HepG2 (cell line): ENCODE measurements around the gene SEPTIN10. TPM values are rescaled to one million over a fixed set of nuclear protein-coding genes. Genes with fewer than 3 reads are reported as not detected.

Experiments used
- ARID2 ChIP-seq: sonication (generic); formaldehyde crosslinking; IDR thresholded peaks from 2 replicates; pipeline ENCODE4 v1.8.1; 2022; ENCODE audit warnings: mild to moderate bottlenecking, missing genetic modification reagents, borderline replicate concordance
- ATF1 ChIP-seq: IDR thresholded peaks from 2 replicates; pipeline ENCODE4 v1.6.1; 2016; ENCODE audit warnings: mild to moderate bottlenecking, control low read depth
- BORCS8-MEF2B ChIP-seq: sonication (generic); formaldehyde crosslinking; IDR thresholded peaks from 2 replicates; pipeline ENCODE4 v1.8.0; 2022; ENCODE audit warnings: mild to moderate bottlenecking, missing genetic modification reagents
- ETV5 ChIP-seq: IDR thresholded peaks from 2 replicates; pipeline ENCODE4 v1.6.1; 2018; ENCODE audit warnings: missing biosample characterization, missing genetic modification reagents, inconsistent platforms, borderline replicate concordance
- HMG20A ChIP-seq: IDR thresholded peaks from 2 replicates; pipeline ENCODE4 v1.6.1; 2016; ENCODE audit warnings: borderline replicate concordance
- ISL2 ChIP-seq: sonication (generic); formaldehyde crosslinking; IDR thresholded peaks from 2 replicates; pipeline ENCODE4 v1.5.0; 2020; ENCODE audit warnings: missing genetic modification reagents
- MXD4 ChIP-seq: IDR thresholded peaks from 2 replicates; pipeline ENCODE4 v1.6.1; 2016; ENCODE audit warnings: mild to moderate bottlenecking, missing biosample characterization, missing genetic modification reagents
- PHF8 ChIP-seq: sonication (generic); formaldehyde crosslinking; IDR thresholded peaks from 2 replicates; pipeline ENCODE4 v1.5.0; 2020; ENCODE audit warnings: missing genetic modification reagents
- RBFOX2 ChIP-seq: fragments of 200-400 bp; formaldehyde crosslinking; IDR thresholded peaks from 2 replicates; pipeline ENCODE4 v1.6.1; 2017; ENCODE audit warnings: low read depth, mild to moderate bottlenecking, low read length
- RFXAP ChIP-seq: sonication (generic); formaldehyde crosslinking; IDR thresholded peaks from 2 replicates; pipeline ENCODE4 v1.4.0; 2020; ENCODE audit warnings: missing genetic modification reagents, borderline replicate concordance
- SIN3A ChIP-seq: IDR thresholded peaks from 2 replicates; pipeline ENCODE4 v1.6.1; 2011; ENCODE audit warnings: low read depth, mild to moderate bottlenecking, control low read depth, low read length, borderline replicate concordance
- SP140L ChIP-seq: sonication (generic); formaldehyde crosslinking; IDR thresholded peaks from 2 replicates; pipeline ENCODE4 v1.4.0; 2020; ENCODE audit warnings: missing genetic modification reagents, borderline replicate concordance
- TAF15 ChIP-seq: fragments of 200-400 bp; formaldehyde crosslinking; IDR thresholded peaks from one replicate; pipeline ENCODE4 v1.6.1; 2018; ENCODE audit warnings: mild to moderate bottlenecking, low read depth, low read length; ENCODE audit not compliant: poor library complexity, severe bottlenecking
- TOPORS ChIP-seq: sonication (generic); formaldehyde crosslinking; IDR thresholded peaks from 2 replicates; pipeline ENCODE4 v1.8.0; 2023; ENCODE audit warnings: mild to moderate bottlenecking, missing genetic modification reagents
- U2AF1 ChIP-seq: fragments of 200-400 bp; formaldehyde crosslinking; optimal IDR thresholded peaks from 2 replicates; pipeline ENCODE3; 2017; ENCODE audit warnings: mild to moderate bottlenecking, low read depth, low read length
- ZBTB21 ChIP-seq: sonication (generic); formaldehyde crosslinking; IDR thresholded peaks from 2 replicates; pipeline ENCODE4 v1.4.0; 2020; ENCODE audit warnings: missing genetic modification reagents
- ZNF3 ChIP-seq: IDR thresholded peaks from 2 replicates; pipeline ENCODE4 v1.7.0; 2017; ENCODE audit warnings: inconsistent platforms
- ZNF549 ChIP-seq: sonication (generic); formaldehyde crosslinking; IDR thresholded peaks from 2 replicates; pipeline ENCODE4 v1.5.0; 2020; ENCODE audit warnings: missing genetic modification reagents
- ZNF672 ChIP-seq: sonication (generic); formaldehyde crosslinking; IDR thresholded peaks from 2 replicates; pipeline ENCODE4 v1.8.1; 2022; ENCODE audit warnings: missing genetic modification reagents
- ZSCAN22 ChIP-seq: sonication (generic); formaldehyde crosslinking; IDR thresholded peaks from 2 replicates; pipeline ENCODE4 v1.4.0; 2020; ENCODE audit warnings: mild to moderate bottlenecking, missing genetic modification reagents
- polyA plus RNA-seq, 8 experiments: library from polyadenylated mRNA; depleted of rRNA in 3 of 8; stranded (reverse) in 7 of 8; unstranded in 1 of 8; fragments of >200 nt; fragmentation: Illumina TruSeq in 4 of 8; extraction: Trizol in 4 of 8; gene quantifications; 2 replicates each; pipeline versions ENCODE4 v1.2.1 to v1.2.3, GENCODE V29; 2011 to 2016; ENCODE audit warnings: low read depth in 4 of 8, missing spikeins in 1 of 8, mixed read lengths in 1 of 8; ENCODE audit not compliant: insufficient read depth in 1 of 8
- total RNA-seq, 5 experiments: library from RNA; depleted of rRNA; stranded (reverse); fragments of >200 nt; fragmentation: Illumina TruSeq; extraction: Trizol; gene quantifications; 2 replicates each; pipeline ENCODE4 v1.2.3, GENCODE V29; 2016; ENCODE audit warnings: low read depth in 1 of 5
- TF ChIP-seq, protein P1 (sequence below): sonication (generic); formaldehyde crosslinking; IDR thresholded peaks from 2 replicates; pipeline ENCODE4 v1.4.0; 2020; ENCODE audit warnings: missing genetic modification reagents
- TF ChIP-seq, protein P2 (sequence below): sonication (generic); formaldehyde crosslinking; conservative IDR thresholded peaks from 2 replicates; pipeline ENCODE4 v1.4.0; 2020; ENCODE audit warnings: mild to moderate bottlenecking, missing genetic modification reagents, moderate library complexity
- TF ChIP-seq, protein P3 (sequence below): sonication (generic); formaldehyde crosslinking; IDR thresholded peaks from 2 replicates; pipeline ENCODE4 v1.4.0; 2020; ENCODE audit warnings: mild to moderate bottlenecking, low read depth, missing genetic modification reagents
- TF ChIP-seq, protein P4 (sequence below): sonication (generic); formaldehyde crosslinking; conservative IDR thresholded peaks from 2 replicates; pipeline ENCODE4 v1.8.0; 2022; ENCODE audit warnings: low read depth, missing genetic modification reagents

The SEPTIN10 gene
- total and polyA plus RNA-seq, 2 of the 13 experiments (the other 11 are each of a cell fraction or from before 2014, with no cell fraction given), result 45.8 to 67.5 TPM

DNA sequence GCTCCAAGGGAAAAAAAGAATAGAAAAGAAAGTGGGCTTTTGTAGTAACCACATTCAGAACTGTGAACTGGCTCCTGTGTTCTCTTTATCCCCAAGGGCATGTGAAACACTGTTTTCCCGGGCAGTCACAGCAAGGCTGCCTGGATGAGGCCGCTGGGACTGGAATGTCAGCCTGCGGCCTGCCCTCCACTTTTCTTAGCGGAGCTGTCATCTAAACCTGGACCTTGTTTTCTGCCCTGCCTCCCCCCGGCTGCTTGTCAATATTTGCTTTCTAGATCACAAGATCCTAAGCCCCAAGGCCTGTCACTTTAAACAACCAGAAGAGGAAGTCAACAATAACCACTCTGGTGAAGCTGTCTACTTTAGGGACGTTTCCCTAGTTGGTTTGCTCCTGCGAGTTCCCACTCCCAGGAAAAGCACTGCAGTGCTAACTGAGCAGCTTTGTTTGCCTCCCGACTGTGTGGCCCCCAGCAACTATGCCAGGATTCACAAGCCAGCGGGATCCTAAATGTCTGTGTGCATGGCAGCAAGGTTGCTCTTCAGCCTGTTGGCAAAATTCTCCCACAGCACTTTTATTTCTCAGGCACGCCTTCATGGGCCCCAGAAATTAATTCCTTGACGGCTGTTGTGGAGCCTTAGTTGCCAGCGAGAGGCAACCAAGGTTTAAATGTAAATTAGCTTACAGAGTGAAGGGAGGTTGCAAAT is 31.0 kb upstream of the SEPTIN10 start (continued):
- TF ChIP-seq, protein P1, sequence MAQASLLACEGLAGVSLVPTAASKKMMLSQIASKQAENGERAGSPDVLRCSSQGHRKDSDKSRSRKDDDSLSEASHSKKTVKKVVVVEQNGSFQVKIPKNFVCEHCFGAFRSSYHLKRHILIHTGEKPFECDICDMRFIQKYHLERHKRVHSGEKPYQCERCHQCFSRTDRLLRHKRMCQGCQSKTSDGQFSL (CRISPR knock-in tag), result peak; percentile 92
- TF ChIP-seq ZNF549 (no peak), SIN3A (peak; percentile 91; the same call in 1 of the 2 replicates), HMG20A (CRISPR knock-in tag) (peak; percentile 98), TAF15 (no peak), TOPORS (peak; percentile 27; the same call in 1 of the 2 replicates), ZNF672 (CRISPR knock-in tag) (no peak), PHF8 (CRISPR knock-in tag) (no peak; the same call in none of the 2 replicates), ARID2 (CRISPR knock-in tag) (no peak), ETV5 (CRISPR knock-in tag) (peak; percentile 99), BORCS8-MEF2B (no peak), RFXAP (CRISPR knock-in tag) (peak; percentile 95), U2AF1 (no peak), ZSCAN22 (peak; percentile 83), ZNF3 (CRISPR knock-in tag) (peak; percentile 60), SP140L (0 out of 2 replicates have a peak, but pooled peaks have one; percentile 82), ATF1 (peak; percentile 80), ISL2 (CRISPR knock-in tag) (peak; percentile 99), RBFOX2 (peak; percentile 69), ZBTB21 (CRISPR knock-in tag) (no peak), MXD4 (CRISPR knock-in tag) (peak; percentile 78)
- TF ChIP-seq, protein P2, sequence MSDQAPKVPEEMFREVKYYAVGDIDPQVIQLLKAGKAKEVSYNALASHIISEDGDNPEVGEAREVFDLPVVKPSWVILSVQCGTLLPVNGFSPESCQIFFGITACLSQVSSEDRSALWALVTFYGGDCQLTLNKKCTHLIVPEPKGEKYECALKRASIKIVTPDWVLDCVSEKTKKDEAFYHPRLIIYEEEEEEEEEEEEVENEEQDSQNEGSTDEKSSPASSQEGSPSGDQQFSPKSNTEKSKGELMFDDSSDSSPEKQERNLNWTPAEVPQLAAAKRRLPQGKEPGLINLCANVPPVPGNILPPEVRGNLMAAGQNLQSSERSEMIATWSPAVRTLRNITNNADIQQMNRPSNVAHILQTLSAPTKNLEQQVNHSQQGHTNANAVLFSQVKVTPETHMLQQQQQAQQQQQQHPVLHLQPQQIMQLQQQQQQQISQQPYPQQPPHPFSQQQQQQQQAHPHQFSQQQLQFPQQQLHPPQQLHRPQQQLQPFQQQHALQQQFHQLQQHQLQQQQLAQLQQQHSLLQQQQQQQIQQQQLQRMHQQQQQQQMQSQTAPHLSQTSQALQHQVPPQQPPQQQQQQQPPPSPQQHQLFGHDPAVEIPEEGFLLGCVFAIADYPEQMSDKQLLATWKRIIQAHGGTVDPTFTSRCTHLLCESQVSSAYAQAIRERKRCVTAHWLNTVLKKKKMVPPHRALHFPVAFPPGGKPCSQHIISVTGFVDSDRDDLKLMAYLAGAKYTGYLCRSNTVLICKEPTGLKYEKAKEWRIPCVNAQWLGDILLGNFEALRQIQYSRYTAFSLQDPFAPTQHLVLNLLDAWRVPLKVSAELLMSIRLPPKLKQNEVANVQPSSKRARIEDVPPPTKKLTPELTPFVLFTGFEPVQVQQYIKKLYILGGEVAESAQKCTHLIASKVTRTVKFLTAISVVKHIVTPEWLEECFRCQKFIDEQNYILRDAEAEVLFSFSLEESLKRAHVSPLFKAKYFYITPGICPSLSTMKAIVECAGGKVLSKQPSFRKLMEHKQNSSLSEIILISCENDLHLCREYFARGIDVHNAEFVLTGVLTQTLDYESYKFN (CRISPR knock-in tag), result peak; percentile 100
- TF ChIP-seq, protein P3, sequence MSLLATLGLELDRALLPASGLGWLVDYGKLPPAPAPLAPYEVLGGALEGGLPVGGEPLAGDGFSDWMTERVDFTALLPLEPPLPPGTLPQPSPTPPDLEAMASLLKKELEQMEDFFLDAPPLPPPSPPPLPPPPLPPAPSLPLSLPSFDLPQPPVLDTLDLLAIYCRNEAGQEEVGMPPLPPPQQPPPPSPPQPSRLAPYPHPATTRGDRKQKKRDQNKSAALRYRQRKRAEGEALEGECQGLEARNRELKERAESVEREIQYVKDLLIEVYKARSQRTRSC (CRISPR knock-in tag), result no peak; the same call in 1 of the 2 replicates
- TF ChIP-seq, protein P4, sequence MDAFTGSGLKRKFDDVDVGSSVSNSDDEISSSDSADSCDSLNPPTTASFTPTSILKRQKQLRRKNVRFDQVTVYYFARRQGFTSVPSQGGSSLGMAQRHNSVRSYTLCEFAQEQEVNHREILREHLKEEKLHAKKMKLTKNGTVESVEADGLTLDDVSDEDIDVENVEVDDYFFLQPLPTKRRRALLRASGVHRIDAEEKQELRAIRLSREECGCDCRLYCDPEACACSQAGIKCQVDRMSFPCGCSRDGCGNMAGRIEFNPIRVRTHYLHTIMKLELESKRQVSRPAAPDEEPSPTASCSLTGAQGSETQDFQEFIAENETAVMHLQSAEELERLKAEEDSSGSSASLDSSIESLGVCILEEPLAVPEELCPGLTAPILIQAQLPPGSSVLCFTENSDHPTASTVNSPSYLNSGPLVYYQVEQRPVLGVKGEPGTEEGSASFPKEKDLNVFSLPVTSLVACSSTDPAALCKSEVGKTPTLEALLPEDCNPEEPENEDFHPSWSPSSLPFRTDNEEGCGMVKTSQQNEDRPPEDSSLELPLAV (CRISPR knock-in tag), result 0 out of 2 replicates have a peak, but pooled peaks have one; percentile 33
